ENCODE data around the gene REEP6.
A peak's percentile ranks its signal among the peaks of the same experiment; 100 is the strongest.

Gene REEP6

DNA sequence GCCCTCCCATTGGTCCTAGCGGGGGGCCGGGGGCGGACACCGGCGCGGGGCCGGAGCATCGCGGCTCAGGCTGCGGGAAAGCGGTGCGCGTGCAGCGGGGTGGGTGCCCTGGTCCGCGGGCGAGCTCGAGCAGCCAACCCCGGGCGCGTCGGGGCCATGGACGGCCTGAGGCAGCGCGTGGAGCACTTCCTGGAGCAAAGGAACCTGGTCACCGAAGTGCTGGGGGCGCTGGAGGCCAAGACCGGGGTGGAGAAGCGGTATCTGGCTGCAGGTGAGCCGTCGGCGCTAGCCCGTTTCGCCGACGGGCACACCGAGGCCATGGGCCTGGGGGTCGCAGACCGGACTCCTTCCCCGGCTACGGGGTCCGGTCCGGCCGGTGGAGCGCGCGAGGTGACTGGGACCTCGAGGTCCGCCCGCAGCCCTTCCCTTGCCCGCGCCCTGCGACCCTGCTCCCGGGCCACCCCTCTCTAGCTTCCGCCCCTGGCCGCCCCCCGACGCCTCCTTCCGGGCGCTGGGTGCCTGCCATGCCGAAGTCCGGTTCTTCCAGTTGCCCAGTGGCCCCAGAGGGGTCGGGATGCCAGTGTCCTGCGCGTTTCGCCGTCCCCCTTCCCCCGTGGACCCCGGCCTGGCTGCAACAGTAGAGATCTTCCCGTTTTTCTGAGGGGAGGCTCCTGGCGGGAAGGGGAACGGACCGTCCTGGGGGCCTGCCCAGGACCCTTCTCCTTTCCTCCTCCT lies at the start of gene REEP6:
TSS of gene REEP6 (plus strand) at position 68 of the 735 bp plus-strand sequence. CDS start at position 157, 89 bp downstream.
- no peak for DNase-seq

DNA sequence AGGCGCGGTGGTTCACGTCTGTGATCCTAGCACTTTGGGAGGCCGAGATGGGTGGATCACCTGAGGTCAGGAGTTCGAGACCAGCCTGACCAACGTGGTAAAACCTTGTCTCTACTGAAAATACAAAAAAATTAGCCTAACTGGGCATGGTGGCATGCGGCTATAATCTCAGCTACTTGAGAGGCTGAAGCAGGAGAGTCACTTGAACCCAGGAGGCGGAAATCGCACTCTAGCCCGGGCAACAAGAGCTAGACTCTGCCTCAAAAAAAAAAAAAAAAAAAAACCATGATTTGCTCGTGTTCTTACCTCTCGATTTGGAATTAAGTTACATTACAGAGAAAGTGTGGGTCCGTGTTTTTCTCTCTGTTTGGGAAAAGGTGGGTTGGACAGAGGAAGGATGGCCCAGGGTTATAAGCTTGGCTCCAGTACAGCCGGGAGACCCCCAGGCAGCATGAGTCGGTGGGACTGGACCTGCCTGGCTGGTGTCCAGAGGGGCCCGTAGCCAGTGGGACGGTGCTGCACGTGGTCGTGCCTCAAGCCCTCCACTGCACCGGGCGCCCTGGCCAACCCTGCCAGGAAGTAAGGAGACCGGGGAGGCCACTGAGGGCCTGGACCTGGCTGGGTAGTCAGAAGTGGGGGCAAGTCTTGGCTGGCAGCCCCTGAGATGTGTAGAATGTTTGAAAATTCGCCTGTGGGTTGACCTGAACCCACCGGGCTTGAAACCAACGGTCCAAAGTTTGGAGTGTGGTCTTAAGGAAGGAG lies 49.1 kb upstream of the REEP6 start:
- DNase-seq, result no peak

GRCh38 chr19:1445185-1445931 lies 45.6 kb upstream of the REEP6 start:
- DNase-seq, result peak; percentile 79 to 91 (median 87)

- no peak for DNase-seq
Measured at GRCh38 chr19:1445932-1446712, 44.9 kb upstream of the REEP6 start.

DNA sequence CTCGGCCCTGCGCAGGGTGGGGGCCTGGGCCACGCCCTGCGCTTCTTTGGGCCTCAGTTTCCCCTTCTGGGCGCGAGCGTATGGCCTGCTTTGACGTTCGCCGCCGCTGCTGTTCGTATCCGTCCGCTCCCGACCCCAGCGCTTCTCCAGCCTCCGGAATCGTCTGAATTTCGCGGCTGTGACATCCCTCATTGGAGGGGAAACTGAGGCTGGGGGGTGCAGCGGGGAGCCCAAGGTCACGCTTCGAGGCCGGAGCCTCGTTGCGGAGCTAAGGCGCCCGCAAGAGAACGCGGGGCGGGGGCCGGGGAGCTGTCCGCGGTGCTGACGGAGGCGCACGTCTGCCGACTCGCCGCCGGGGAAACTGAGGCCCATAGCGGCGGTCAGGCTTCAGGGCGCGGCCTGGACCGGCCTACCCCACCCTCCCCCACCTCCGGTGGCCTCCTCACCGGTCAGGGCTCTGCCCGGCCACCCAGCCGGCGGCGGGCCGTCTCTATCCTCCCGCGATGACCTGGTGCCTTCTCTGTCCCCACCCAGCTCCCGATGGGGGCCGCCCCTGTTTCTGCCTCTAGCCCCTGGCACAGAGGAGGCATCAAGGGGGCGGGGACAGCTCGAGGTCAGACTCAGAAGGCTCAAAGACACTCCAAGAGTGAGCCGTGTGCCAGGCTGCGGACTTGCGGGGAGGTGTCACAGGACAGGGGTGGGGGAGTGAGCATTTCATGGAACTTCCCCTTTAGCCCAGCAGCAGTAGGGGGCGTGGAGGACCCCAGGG lies 44.1 kb upstream of the REEP6 start:
- no peak for DNase-seq

- no peak for DNase-seq
Measured at GRCh38 chr19:1447504-1447903, 43.5 kb upstream of the REEP6 start.

- DNase-seq, result no peak
Measured at GRCh38 chr19:1447944-1448343, 43.0 kb upstream of the REEP6 start.

- no peak for DNase-seq
Measured at GRCh38 chr19:1449467-1450442, 41.2 kb upstream of the REEP6 start, which contains the start of gene APC2. APC2 (plus strand) TSS chr19:1450121; CDS start chr19:1453002, 2,881 bp downstream.

DNA sequence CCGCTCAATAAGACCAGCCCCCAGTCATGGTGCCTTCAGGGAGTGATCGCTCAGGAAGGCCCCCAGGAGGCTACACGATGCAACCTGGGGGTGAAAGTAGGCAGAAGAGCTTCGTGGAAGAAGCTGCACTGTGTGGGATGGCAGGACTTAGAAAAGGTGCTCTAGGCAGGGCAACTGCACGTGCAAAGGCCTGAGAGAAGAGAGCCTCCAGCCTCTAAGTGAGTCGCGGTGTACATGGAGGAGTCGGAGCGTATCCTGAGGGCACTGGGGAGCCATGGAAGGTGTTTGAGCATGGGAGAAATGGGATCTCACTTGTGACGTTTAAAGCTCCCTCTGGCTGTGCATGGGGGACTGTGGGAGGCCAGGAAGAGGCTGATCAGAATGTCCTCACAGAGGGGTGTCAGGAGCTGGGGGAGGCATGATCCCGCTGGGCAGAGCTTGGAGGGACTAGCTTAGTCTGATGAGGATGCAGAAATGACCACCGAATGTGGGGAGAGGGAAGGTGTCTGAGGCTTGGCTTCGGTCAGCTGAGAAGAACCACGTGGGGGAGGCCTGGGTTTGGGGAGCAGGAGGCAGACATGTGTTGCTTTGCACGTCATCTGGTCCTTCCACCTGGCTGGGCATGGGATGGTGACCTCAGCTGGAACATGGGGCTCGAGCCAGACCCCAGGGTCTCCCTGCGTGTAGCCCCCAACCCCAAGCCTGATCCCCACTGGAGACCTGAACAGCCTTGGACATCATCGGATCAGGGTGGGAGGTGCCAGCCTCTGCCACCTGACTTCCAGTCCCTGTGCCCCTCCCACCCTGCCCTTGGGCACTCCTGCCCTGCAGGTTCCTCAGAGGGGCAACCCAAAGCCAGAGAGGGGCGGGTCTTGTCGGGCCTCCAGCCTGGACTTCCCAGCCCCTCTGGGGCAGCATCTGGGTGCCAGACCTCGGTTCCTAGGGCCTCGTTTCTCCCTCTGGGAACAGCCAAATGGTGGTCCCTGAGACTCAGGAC lies 39.9 kb upstream of the REEP6 start:
- no peak for DNase-seq

DNA sequence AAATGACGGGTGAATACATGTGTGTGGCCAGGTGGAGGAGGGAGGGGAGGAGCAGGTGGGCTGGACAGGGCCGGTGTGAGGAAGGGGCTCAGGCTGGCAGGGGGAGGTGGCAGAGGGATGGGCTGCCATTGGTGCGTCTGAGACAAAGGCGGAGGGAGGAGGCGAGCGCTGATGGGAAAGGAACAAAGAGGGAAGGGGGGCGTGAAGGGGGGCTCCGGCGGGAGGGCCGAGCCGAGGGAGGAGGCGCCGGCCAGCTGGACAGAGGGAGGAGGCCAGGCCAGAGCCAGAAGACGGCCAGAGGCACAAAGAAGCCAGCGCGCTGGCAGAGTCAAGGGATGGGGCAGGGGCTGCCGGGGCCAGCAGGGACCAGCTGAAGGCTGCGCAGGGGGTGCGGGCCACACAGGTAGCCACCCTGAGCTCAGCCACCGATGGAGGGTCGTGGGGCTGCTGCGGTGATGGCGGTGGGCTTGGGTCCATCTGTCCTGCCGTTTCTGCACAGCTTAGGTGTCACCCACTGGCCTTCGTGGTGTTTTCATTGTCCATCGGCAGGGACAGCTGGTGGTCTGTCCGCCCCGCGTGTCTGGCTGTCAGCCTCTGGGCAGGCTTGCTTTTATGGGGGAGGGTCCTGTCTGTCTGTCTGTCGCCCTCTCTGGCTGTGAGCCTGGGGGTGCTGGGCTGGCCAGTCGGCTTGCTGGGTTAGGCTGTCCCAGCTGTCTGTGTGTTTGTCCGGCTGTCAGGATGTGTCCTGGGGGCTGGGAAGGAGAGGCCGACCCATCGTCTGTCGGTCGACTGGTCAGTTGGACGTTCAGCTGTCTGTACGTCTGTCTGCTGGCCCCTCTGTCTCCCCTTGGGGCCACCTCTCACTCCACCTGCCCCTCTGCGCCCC lies 38.8 kb upstream of the REEP6 start:
- no peak for DNase-seq

- no peak for DNase-seq
Measured at GRCh38 chr19:1452802-1453524, 38.0 kb upstream of the REEP6 start.

DNA sequence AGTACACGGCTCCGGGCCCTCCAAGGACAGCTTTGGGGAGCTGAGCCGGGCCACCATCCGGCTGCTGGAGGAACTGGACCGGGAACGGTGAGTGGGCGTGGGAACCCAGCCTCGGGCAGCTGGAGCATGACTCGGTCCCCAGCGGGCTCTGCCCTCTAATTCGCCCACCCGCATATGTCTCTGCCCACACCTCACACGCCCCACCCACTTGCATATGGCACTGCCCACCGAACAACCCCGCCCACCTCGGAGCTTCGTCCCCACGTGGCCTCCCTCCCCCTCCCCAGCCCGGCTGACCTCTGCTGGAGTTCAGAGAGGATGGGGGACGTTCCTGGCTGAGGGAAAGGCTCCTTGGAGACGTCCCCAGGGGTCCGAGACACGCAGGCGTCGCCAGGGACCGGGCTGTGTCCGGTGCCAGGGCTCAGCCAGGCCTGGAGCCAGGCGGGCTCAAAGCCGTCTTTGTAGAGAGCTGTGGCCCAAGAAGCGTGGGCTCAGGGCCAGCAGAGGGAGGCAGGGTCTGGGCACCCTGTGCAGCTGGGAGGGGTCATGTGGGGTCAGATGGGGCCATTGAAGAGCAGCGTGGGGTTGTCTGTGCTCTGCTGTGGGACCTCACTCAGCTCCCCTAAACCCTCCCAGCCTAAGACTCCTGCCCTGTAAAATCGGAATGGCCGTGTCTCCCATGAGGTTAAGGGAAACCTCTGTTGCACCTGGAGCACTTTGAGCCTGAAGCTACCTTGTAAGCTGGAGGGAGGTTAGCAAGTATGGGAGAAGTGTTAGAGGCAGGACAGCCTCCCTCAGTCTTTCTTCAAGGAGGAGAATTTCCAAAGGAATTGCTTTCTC lies 37.2 kb upstream of the REEP6 start:
- peak; percentile 66 to 74 (median 73) for DNase-seq

DNA sequence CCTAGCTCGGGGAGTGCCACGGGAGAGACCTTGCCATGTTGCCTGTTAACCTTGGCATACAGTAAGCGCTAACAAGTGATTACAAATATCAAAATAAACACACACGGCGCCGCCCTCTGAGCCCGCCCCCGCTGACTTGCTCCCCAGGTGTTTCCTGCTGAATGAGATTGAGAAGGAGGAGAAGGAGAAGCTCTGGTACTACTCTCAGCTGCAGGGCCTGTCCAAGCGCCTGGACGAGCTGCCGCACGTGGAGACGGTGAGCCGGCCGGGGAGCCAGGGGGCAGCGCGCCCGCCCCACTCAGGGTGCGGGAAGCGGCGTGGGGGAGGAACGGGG lies 36.0 kb upstream of the REEP6 start:
- DNase-seq, result no peak

GRCh38 chr19:1455336-1456120 lies 35.5 kb upstream of the REEP6 start:
- DNase-seq, result peak; percentile 74 to 83 (median 77)

GRCh38 chr19:1456121-1456900 lies 34.7 kb upstream of the REEP6 start:
- DNase-seq, result no peak
